Measurements from ENCODE around the gene MVB12A. TPM values are rescaled to one million over a fixed set of nuclear protein-coding genes. Genes with fewer than 3 reads are reported as not detected.

Gene MVB12A
- total RNA-seq, result 47.9 and 72.9 TPM in 2 replicates

GRCh38 chr19:17419621-17420474 is at the start of gene MVB12A:
MVB12A (plus strand) TSS chr19:17420047; CDS start chr19:17420136, 89 bp downstream.

GRCh38 chr19:17376935-17377600 is 42.8 kb upstream of the MVB12A start, which contains the start of gene PLVAP:
PLVAP (minus strand) TSS chr19:17377342; CDS start chr19:17377288, 54 bp downstream.

GRCh38 chr19:17393914-17394313 is 25.9 kb upstream of the MVB12A start, which contains the start of gene CCDC194:
CCDC194 (minus strand) TSS chr19:17394196; CDS start chr19:17394158, 38 bp downstream.

GRCh38 chr19:17405250-17406045 is 14.4 kb upstream of the MVB12A start, which contains the start of gene BST2:
BST2 (minus strand) TSS chr19:17405630; CDS start chr19:17405575, 55 bp downstream.

GRCh38 chr19:17448131-17448967 is 28.5 kb downstream of the MVB12A start, which contains the start of gene TMEM221:
TMEM221 (minus strand) TSS chr19:17448668; CDS start chr19:17448462, 206 bp downstream.

GRCh38 chr19:17460372-17461230 is 40.8 kb downstream of the MVB12A start, which contains the start of gene NXNL1:
NXNL1 (minus strand) TSS chr19:17460926; CDS start chr19:17460869, 57 bp downstream.

GRCh38 chr19:17470068-17470841 is 50.4 kb downstream of the MVB12A start, which contains the start of gene SLC27A1:
SLC27A1 (plus strand) TSS chr19:17470524; CDS start chr19:17470541, 17 bp downstream.

Other genes starting within 250 kb of the MVB12A start
- gene USE1, start 204.7 kb upstream of the MVB12A start, total RNA-seq, result 19.1 and 25.5 TPM in 2 replicates
- gene OCEL1, start 193.8 kb upstream of the MVB12A start, total RNA-seq, result 5.4 and 7.1 TPM in 2 replicates
- gene NR2F6, start 174.1 kb upstream of the MVB12A start, total RNA-seq, result 66.0 and 74.2 TPM in 2 replicates
- under 0.01 TPM in 1 of 2 replicates, not detected in the other for gene USHBP1, start 155.3 kb upstream of the MVB12A start, total RNA-seq
- 77.3 and 127 TPM in 2 replicates for gene BABAM1, start 152.6 kb upstream of the MVB12A start, total RNA-seq
- gene ANKLE1, start 138.1 kb upstream of the MVB12A start, total RNA-seq, result 0.39 and 0.65 TPM in 2 replicates
- 10.2 and 23.6 TPM in 2 replicates for gene ABHD8, start 116.6 kb upstream of the MVB12A start, total RNA-seq
- 29.8 and 50.3 TPM in 2 replicates for gene MRPL34, start 114.2 kb upstream of the MVB12A start, total RNA-seq
- gene DDA1, start 110.5 kb upstream of the MVB12A start, total RNA-seq, result 10.2 and 39.6 TPM in 2 replicates
- 3.9 and 5.0 TPM in 2 replicates for gene ANO8, start 85.2 kb upstream of the MVB12A start, total RNA-seq
- gene GTPBP3, start 82.5 kb upstream of the MVB12A start, total RNA-seq, result 20.0 and 34.2 TPM in 2 replicates
- not detected in 2 replicates for gene PLVAP, start 42.7 kb upstream of the MVB12A start, total RNA-seq
- gene CCDC194, start 25.9 kb upstream of the MVB12A start, total RNA-seq, result not detected in 2 replicates
- gene BST2, start 14.4 kb upstream of the MVB12A start, total RNA-seq, result 0.39 TPM in 1 of 2 replicates, not detected in the other
- gene TMEM221, start 28.6 kb downstream of the MVB12A start, total RNA-seq, result not detected in 2 replicates
- gene NXNL1, start 40.9 kb downstream of the MVB12A start, total RNA-seq, result not detected in 2 replicates
- 21.7 and 25.9 TPM in 2 replicates for gene SLC27A1, start 50.5 kb downstream of the MVB12A start, total RNA-seq
- gene PGLS, start 91.6 kb downstream of the MVB12A start, total RNA-seq, result 99.3 and 118 TPM in 2 replicates
- 57.7 and 155 TPM in 2 replicates for gene COLGALT1, start 135.6 kb downstream of the MVB12A start, total RNA-seq

Data from placental epithelial cell (primary cell).